ENCODE data around the gene CEP57L1. TPM values are rescaled to one million over a fixed set of nuclear protein-coding genes. Genes with fewer than 3 reads are reported as not detected.

The CEP57L1 gene
- total RNA-seq, 1 experiment from 2014 or later, result 8.4 TPM

- Mint-ChIP-seq H3K9me3 (no peaks in the 10 kb centered on the region), H3K4me3 (no peak overlapping the region), H3K27ac (no peak overlapping the region), H3K4me1 (no peaks in the 10 kb centered on the region), H3K36me3 (ENCODE audit: insufficient read depth in 1 of 3, low read depth in 3 of 3) (no peaks in the 10 kb centered on the region), H3K27me3 (ENCODE audit: low read depth) (no peaks in the 10 kb centered on the region)
- H3K4me1 ChIP-seq (ENCODE audit: insufficient read depth, low read length), result no peaks in the 10 kb centered on the region
- no peak overlapping the region for H3K56ac ChIP-seq (ENCODE audit: insufficient read length, low read depth, low read length)
- H3K27ac ChIP-seq (ENCODE audit: insufficient read length, low read depth, low read length), result no peak overlapping the region
- H2BK12ac ChIP-seq (ENCODE audit: insufficient read length, low read depth, low read length), result no peak overlapping the region
- H2BK15ac ChIP-seq (ENCODE audit: low read depth, low read length), result no peak overlapping the region
- no peak overlapping the region for H2AK5ac ChIP-seq (ENCODE audit: insufficient read length, low read length)
- H3K79me2 ChIP-seq (ENCODE audit: insufficient read depth, low read length), result no peaks in the 10 kb centered on the region
- no peak overlapping the region for H3T11ph ChIP-seq (ENCODE audit: low read length)
- H4K91ac ChIP-seq (ENCODE audit: insufficient read length, low read depth, low read length), result no peak overlapping the region
- H3K27me3 ChIP-seq (ENCODE audit: insufficient read depth, low read length), result no peaks in the 10 kb centered on the region
- no peak overlapping the region for H3K4me2 ChIP-seq (ENCODE audit: insufficient read depth, insufficient read length, low read length)
- no peak overlapping the region for H4K5ac ChIP-seq (ENCODE audit: insufficient read length, low read depth, low read length)
- H3K4ac ChIP-seq (ENCODE audit: low read depth, low read length), result no peak overlapping the region
- TF ChIP-seq, protein P1, sequence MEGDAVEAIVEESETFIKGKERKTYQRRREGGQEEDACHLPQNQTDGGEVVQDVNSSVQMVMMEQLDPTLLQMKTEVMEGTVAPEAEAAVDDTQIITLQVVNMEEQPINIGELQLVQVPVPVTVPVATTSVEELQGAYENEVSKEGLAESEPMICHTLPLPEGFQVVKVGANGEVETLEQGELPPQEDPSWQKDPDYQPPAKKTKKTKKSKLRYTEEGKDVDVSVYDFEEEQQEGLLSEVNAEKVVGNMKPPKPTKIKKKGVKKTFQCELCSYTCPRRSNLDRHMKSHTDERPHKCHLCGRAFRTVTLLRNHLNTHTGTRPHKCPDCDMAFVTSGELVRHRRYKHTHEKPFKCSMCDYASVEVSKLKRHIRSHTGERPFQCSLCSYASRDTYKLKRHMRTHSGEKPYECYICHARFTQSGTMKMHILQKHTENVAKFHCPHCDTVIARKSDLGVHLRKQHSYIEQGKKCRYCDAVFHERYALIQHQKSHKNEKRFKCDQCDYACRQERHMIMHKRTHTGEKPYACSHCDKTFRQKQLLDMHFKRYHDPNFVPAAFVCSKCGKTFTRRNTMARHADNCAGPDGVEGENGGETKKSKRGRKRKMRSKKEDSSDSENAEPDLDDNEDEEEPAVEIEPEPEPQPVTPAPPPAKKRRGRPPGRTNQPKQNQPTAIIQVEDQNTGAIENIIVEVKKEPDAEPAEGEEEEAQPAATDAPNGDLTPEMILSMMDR (conservative IDR thresholded peaks at IDR 0.05), result no peak
- DNase-seq, result no peak
- no peak overlapping the region for H3K14ac ChIP-seq (ENCODE audit: insufficient read depth, low read length)
- no peaks in the 10 kb centered on the region for H3K9me3 ChIP-seq (ENCODE audit: control insufficient read depth, low read depth, low read length)
- H4K8ac ChIP-seq (replicated peaks; ENCODE audit: insufficient read length, low read depth, low read length), result no peak overlapping the region
- H2BK5ac ChIP-seq (ENCODE audit: insufficient read length, low read length), result no peak overlapping the region
- H3K23ac ChIP-seq (ENCODE audit: insufficient read length, low read depth, low read length), result no peak overlapping the region
- no peak overlapping the region for H3K18ac ChIP-seq (ENCODE audit: insufficient read length, low read depth, low read length)
- no peaks in the 10 kb centered on the region for H3K79me1 ChIP-seq (ENCODE audit: insufficient read depth, low read depth, low read length, poor library complexity, severe bottlenecking)
- H2AFZ ChIP-seq (ENCODE audit: low read length), result no peak overlapping the region
- H2BK20ac ChIP-seq (ENCODE audit: low read depth, low read length, poor library complexity, severe bottlenecking), result no peak overlapping the region
- no peaks in the 10 kb centered on the region for H4K20me1 ChIP-seq (ENCODE audit: control insufficient read depth, insufficient read depth, insufficient read length)
- H3K9ac ChIP-seq (ENCODE audit: extremely low read depth, insufficient read length, low read length), result no peak overlapping the region
- H3K23me2 ChIP-seq (ENCODE audit: insufficient read length, low read depth, low read length, poor library complexity, severe bottlenecking), result no peaks in the 10 kb centered on the region
- H2BK120ac ChIP-seq (ENCODE audit: low read depth, low read length, poor library complexity, severe bottlenecking), result no peak overlapping the region
These were observed 26.1 kb downstream of the CEP57L1 start for GRCh38 chr6:109121411-109121810.
